ENCODE measurements around the gene SETD2.

DNA sequence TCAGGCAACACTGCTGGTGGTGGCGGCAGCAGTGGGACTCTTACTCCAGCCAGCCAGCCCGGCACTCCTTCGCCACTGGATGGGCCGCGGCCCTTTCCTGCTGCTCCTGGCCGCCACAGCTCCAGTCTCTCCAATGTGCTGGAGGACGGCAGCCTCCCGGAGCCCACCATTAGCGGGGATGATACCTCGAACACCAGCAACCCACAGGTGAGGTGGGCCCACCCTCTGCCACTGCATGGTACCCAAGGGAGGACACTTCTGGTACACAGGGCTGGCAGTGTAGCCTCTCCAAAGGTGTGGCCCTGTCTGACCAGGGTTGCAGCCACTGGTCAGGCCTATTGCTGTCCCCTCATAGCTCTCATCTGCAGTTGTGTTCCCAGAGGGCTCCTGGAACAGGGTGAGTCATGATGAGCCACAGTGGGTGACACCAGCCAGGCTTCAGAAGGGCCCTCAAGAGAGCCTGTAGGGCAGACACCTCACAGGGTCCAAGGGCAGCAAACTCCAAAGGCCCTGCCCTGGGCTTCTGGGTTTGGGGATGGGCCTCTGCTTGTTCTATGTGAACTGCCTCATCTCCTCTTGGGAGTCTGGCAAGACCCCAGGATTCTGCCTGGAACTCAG is 163.6 kb downstream of the SETD2 start:
- TF ChIP-seq CTCF (IDR thresholded peaks at IDR 0.05; ENCODE audit: low read length) (no peak), EZH2 (IDR thresholded peaks at IDR 0.05; ENCODE audit: borderline replicate concordance, low read length) (no peak)

All from OCI-LY1 (cell line).